ENCODE measurements around the gene APCDD1L. TPM values are rescaled to one million over a fixed set of nuclear protein-coding genes. Genes with fewer than 3 reads are reported as not detected.
"Not testable (repeated sequence)": the region's sequence is repeated elsewhere in the genome, so short reads cannot be mapped to it uniquely, and the experiment has no call there.

Gene APCDD1L
- total RNA-seq, 1 donor from 2014 or later, result 16.4 TPM

GRCh38 chr20:58428364-58428763 is 86.8 kb downstream of the APCDD1L start:
- H3K79me2 ChIP-seq (ENCODE audit: insufficient read depth, low read length), result peaks cover 94% of the 10 kb centered on the region
- no peak for TF ChIP-seq CTCF (IDR thresholded peaks at IDR 0.05; ENCODE audit: insufficient read depth, low read depth, low read length)
- no peak for TF ChIP-seq EZH2 (IDR thresholded peaks at IDR 0.05; ENCODE audit: insufficient read depth, low read length)
- H3K4me1 ChIP-seq (ENCODE audit: insufficient read depth, low read length), result no peaks in the 10 kb centered on the region
- H4K20me1 ChIP-seq (ENCODE audit: insufficient read depth, low read length), result peaks cover 81% of the 10 kb centered on the region
- no peak overlapping the region for H3K9ac ChIP-seq (ENCODE audit: low read length)
- no peak overlapping the region for H3K4me2 ChIP-seq (ENCODE audit: low read length)
- no peaks in the 10 kb centered on the region for H3K9me3 Mint-ChIP-seq (ENCODE audit: unreplicated experiment)
- FAIRE-seq (no peak), DNase-seq (ENCODE audit: low read depth) (no peak)
- H3K36me3 Mint-ChIP-seq (ENCODE audit: low read depth, unreplicated experiment), result peaks cover 12% of the 10 kb centered on the region
- H3K27me3 ChIP-seq (ENCODE audit: insufficient read depth, low read length), result no peaks in the 10 kb centered on the region
- H3K27me3 Mint-ChIP-seq (ENCODE audit: low read depth, unreplicated experiment), result no peaks in the 10 kb centered on the region
- no peaks in the 10 kb centered on the region for H3K9me3 ChIP-seq (ENCODE audit: insufficient read depth, low read depth, low read length)
- no peak overlapping the region for H3K4me3 Mint-ChIP-seq (ENCODE audit: unreplicated experiment)
- H3K27ac Mint-ChIP-seq (ENCODE audit: unreplicated experiment), result no peak overlapping the region
- H3K4me3 ChIP-seq (ENCODE audit: insufficient read depth, low read depth, low read length), result no peak overlapping the region
- H3K4me1 Mint-ChIP-seq (ENCODE audit: low read depth, unreplicated experiment), result peaks cover 5% of the 10 kb centered on the region
- no peaks in the 10 kb centered on the region for H3K36me3 ChIP-seq (ENCODE audit: insufficient read depth, low read length)
- H3K27ac ChIP-seq (ENCODE audit: low read depth, low read length), result no peak overlapping the region
- H2AFZ ChIP-seq (ENCODE audit: low read depth, low read length), result no peak overlapping the region

- not testable (repeated sequence) for H3K27ac Mint-ChIP-seq (ENCODE audit: unreplicated experiment); H3K9me3 Mint-ChIP-seq (ENCODE audit: unreplicated experiment); H3K4me3 ChIP-seq (ENCODE audit: insufficient read depth, low read depth, low read length); H3K36me3 Mint-ChIP-seq (ENCODE audit: low read depth, unreplicated experiment); H2AFZ ChIP-seq (ENCODE audit: low read depth, low read length); DNase-seq (ENCODE audit: low read depth); H3K4me2 ChIP-seq (ENCODE audit: low read length); H3K36me3 ChIP-seq (ENCODE audit: insufficient read depth, low read length); H3K9me3 ChIP-seq (ENCODE audit: insufficient read depth, low read depth, low read length); H3K27ac ChIP-seq (ENCODE audit: low read depth, low read length); H3K4me1 Mint-ChIP-seq (ENCODE audit: low read depth, unreplicated experiment); H3K27me3 ChIP-seq (ENCODE audit: insufficient read depth, low read length); H3K9ac ChIP-seq (ENCODE audit: low read length); H3K27me3 Mint-ChIP-seq (ENCODE audit: low read depth, unreplicated experiment); FAIRE-seq; H3K4me1 ChIP-seq (ENCODE audit: insufficient read depth, low read length); H3K4me3 Mint-ChIP-seq (ENCODE audit: unreplicated experiment)
- Histone ChIP-seq H3K79me2 (ENCODE audit: insufficient read depth, low read length) (peaks cover 91% of the 10 kb centered on the region), H4K20me1 (ENCODE audit: insufficient read depth, low read length) (peaks cover 74% of the 10 kb centered on the region)
These were observed 87.6 kb downstream of the APCDD1L start for GRCh38 chr20:58427571-58427970.

- Mint-ChIP-seq H3K36me3 (ENCODE audit: low read depth, unreplicated experiment) (peaks cover 10% of the 10 kb centered on the region), H3K4me3 (ENCODE audit: unreplicated experiment) (no peak overlapping the region), H3K9me3 (ENCODE audit: unreplicated experiment) (no peaks in the 10 kb centered on the region), H3K27me3 (ENCODE audit: low read depth, unreplicated experiment) (no peaks in the 10 kb centered on the region), H3K27ac (ENCODE audit: unreplicated experiment) (no peak overlapping the region), H3K4me1 (ENCODE audit: low read depth, unreplicated experiment) (peaks cover 24% of the 10 kb centered on the region)
- no peak for TF ChIP-seq CTCF (IDR thresholded peaks at IDR 0.05; ENCODE audit: insufficient read depth, low read depth, low read length)
- no peak for TF ChIP-seq EZH2 (IDR thresholded peaks at IDR 0.05; ENCODE audit: insufficient read depth, low read length)
- H3K27ac ChIP-seq (ENCODE audit: low read depth, low read length), result no peak overlapping the region
- peaks cover 9% of the 10 kb centered on the region for H3K4me1 ChIP-seq (ENCODE audit: insufficient read depth, low read length)
- H3K27me3 ChIP-seq (ENCODE audit: insufficient read depth, low read length), result no peaks in the 10 kb centered on the region
- H2AFZ ChIP-seq (ENCODE audit: low read depth, low read length), result no peak overlapping the region
- no peak overlapping the region for H3K9ac ChIP-seq (ENCODE audit: low read length)
- no peak for DNase-seq (ENCODE audit: low read depth)
- peaks cover 75% of the 10 kb centered on the region for H4K20me1 ChIP-seq (ENCODE audit: insufficient read depth, low read length)
- H3K36me3 ChIP-seq (ENCODE audit: insufficient read depth, low read length), result peaks cover 3% of the 10 kb centered on the region
- H3K9me3 ChIP-seq (ENCODE audit: insufficient read depth, low read depth, low read length), result no peaks in the 10 kb centered on the region
- H3K4me2 ChIP-seq (ENCODE audit: low read length), result no peak overlapping the region
- H3K4me3 ChIP-seq (ENCODE audit: insufficient read depth, low read depth, low read length), result no peak overlapping the region
- FAIRE-seq, result no peak
- H3K79me2 ChIP-seq (ENCODE audit: insufficient read depth, low read length), result peaks cover 90% of the 10 kb centered on the region
These were observed 90.8 kb downstream of the APCDD1L start for GRCh38 chr20:58424218-58424969.
